SKM-1 treated with dmso at 0.1 percent for 144 hours (cell line): ENCODE data around the gene XBP1.
"Not testable (repeated sequence)": the region's sequence is repeated elsewhere in the genome, so short reads cannot be mapped to it uniquely, and the experiment has no call there.

ENCODE experiments used
- DNase-seq: peaks from one replicate; lab custom pipeline; 2025; ENCODE audit not compliant: unreplicated experiment; lab: John Stamatoyannopoulos, UW

Gene XBP1

GRCh38 chr22:28800308-28801041, at the start of gene XBP1:
XBP1 (minus strand) TSS chr22:28800569.
- peak; percentile 86 for DNase-seq

- no peak for DNase-seq
Measured at GRCh38 chr22:28846994-28847393, 46.6 kb upstream of the XBP1 start.

- DNase-seq: not testable (repeated sequence)
Measured at GRCh38 chr22:28844277-28844676, 43.9 kb upstream of the XBP1 start.

GRCh38 chr22:28843633-28844032, 43.3 kb upstream of the XBP1 start:
- DNase-seq: no peak

DNA sequence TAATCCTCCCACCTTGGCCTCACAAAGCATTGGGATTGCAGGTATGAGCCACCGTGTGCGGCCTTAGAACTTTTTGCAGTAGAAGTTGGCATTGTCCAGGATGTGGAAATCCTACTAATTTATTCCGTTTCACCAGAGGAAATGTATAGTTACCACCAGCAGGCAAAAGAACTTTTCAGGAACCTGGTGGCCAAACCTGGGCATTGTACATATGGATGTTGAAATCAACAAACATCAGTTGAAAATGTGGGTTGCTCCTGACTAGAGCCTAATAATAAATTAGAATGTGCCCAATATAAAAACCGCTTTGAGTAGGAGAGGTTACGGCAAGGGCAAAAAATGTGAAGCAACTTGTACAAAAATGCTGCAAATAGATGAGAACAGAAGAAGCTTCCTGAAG, 40.7 kb upstream of the XBP1 start:
- DNase-seq: peak; percentile 39

GRCh38 chr22:28838971-28839370, 38.6 kb upstream of the XBP1 start:
- no peak for DNase-seq

- no peak for DNase-seq
Measured at GRCh38 chr22:28837640-28838039, 37.3 kb upstream of the XBP1 start.

DNA sequence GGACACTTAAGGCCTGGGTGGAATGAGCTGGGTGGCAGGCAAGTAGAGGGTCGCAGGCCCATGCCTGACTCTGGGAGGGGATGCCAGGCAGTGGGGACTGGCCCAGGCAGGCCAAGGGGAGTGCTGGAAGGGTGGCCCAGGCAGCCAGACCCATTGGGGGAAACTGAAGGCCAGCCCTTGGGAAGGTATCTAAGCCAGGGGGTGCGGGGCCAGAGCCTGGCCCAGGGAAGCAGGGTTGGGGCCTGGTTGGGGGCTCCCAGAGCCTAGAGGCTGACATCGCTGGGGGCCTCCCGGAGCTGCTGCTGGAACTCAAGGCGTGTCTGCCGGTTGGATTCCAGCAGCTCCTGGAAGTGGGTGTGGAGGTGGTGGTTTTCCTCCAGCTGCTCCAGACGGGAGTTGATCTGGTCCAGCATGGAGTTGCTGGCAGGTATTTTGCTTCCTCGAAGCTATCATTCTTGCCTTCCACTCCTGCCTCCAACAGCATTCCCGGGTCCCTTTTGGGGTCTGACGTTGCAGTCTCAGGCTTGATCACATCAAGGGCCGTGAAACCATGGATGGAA, 35.3 kb upstream of the XBP1 start:
- DNase-seq: no peak

DNA sequence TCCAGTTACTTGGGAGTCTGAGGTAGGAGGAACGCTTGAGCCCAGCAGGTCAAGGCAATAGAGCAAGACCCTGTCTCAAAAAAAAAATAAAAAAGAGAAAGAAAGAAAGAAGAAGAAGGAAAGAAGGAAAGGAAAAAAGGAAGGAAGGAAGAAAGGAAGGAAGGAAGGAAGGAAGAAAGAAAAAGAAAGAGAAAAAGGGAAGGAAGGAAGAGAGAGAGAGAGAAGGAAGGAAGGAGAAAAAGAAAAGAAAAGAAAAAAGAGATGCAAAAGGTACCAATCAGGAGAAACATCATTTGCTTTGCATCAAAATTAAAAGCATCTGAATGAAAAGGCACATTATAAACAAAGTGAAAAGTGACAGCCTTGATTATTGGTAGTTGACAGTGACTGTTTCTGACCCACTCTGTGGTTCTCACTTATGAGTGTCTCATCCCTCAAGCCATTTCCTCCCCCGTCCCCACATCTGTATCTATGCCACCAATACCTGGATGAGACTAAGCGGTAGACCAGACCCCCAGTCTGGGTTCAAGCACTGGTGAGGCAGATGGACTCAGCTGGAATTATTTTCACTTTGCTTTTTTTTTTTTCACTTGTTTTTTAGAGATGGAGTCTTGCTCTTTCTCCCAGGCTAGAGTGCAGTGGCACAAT, 33.0 kb upstream of the XBP1 start:
- DNase-seq: no peak

GRCh38 chr22:28832731-28833130, 32.4 kb upstream of the XBP1 start:
- DNase-seq: no peak

- DNase-seq: no peak
Measured at GRCh38 chr22:28831140-28832072, 31.0 kb upstream of the XBP1 start.

- DNase-seq: no peak
Measured at GRCh38 chr22:28830441-28830840, 30.1 kb upstream of the XBP1 start.

DNA sequence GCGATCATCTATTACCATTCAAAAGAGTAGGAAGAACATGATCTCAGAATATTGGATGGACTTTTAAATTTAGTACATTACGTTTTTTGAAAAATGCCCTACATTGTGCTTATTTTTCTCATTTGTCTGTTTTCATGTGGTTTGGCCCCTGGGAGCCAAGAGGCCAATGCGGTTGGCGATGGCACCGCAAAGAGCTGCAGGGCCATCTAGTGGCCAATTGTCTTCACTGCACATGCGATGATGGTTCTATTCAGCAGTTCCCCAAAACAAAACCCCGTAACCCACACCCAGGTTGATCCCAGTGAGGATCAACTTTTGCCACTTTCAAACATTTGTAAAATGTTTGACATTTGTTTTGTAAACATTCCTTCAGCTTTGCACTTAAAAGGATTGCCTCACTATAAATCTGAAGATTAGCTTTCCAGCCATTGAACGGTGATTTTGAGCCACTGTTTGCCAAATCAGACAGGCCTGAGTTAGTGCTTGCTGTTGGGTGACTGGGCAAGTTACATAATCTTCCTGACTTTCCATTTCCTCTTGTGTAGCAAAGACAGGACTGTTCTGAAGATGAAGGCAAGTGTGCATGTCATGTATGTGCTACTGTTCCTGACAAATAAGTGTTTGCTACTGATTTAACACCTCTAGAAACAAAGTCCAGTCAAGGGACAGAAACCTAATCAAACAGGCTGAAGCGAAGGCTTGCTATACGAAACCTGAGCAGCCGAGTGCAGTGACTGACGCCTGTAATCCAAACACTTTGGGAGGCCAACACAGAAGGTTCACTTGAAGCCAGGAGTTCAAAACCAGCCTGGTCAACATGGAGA, 29.2 kb upstream of the XBP1 start:
- DNase-seq: peak; percentile 76

GRCh38 chr22:28826921-28827320, 26.6 kb upstream of the XBP1 start:
- DNase-seq: no peak

GRCh38 chr22:28826430-28826829, 26.1 kb upstream of the XBP1 start:
- DNase-seq: not testable (repeated sequence)

- DNase-seq: not testable (repeated sequence)
Measured at GRCh38 chr22:28824455-28824854, 24.1 kb upstream of the XBP1 start.

DNA sequence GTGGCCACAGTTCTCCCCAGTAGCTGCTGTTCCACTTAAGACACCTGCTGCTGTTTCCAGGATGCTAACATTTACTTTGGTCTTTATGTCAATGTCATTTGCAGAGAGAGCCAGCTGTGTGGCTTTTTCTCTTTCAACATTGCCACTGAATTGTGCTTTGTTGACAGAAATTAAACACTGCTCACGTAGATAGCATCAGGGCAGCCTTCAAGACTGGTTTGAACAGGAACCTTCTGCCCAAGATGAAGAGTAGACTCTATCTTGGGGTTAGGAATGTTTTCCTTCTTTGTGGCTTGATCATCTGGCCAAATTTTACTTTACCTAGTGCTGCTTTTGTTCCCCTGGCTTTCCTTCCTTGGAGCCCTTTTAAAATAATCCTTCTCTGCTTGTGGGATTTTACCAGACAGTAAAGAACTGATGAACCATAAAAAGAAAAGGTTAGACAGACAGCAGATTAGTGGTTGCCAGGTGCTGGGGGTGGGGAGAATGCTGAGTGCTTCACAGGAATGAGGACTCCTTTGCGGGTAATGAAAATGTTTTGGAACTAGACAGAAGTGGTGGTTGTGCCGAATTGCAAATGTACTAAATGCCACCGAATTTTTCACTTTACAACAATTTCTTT, 22.7 kb upstream of the XBP1 start:
- DNase-seq: no peak

- no peak for DNase-seq
Measured at GRCh38 chr22:28821452-28821851, 21.1 kb upstream of the XBP1 start.

- no peak for DNase-seq
Measured at GRCh38 chr22:28820885-28821284, 20.5 kb upstream of the XBP1 start.
